ENCODE data around the gene TEX44.
"Not testable (repeated sequence)": the region's sequence is repeated elsewhere in the genome, so short reads cannot be mapped to it uniquely, and the experiment has no call there.

Gene TEX44

DNA sequence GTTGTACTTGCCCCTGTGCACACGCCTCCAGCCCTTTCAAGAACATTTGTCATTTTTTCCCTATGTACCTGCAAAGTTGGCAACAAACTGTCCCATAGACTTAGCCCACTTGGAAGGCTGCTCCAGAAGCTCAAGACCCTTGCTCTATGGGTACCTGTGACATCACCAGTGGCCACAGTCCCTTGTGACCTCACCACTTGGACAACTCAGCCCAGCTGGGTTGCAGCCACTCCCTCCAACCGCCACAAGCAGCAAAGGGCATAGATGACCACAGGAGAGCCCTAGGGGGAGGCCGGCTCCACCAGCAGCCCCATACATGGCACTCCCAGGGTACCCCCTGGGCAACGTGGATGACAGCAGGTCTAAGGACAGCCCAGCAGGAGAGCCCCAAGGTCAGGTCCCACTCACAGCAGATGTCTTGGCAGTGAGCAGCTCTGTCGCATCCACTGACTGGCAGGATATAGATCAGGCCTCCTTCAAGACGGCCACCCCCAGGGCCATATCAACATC, at the start of gene TEX44:
TEX44 (plus strand) TSS at position 229 of the 510 bp plus-strand sequence; CDS start at position 317, 88 bp downstream.
- no peaks in the 10 kb centered on the region for H3K27me3 ChIP-seq (ENCODE audit: insufficient read depth, low read length)
- H3K9ac ChIP-seq (ENCODE audit: low read depth, low read length): no peak within 1 kb of the TSS
- H3K4me1 ChIP-seq (ENCODE audit: insufficient read depth, low read length): no peaks in the 10 kb centered on the region
- no peak within 1 kb of the TSS for H3K4me3 ChIP-seq (ENCODE audit: low read length)
- no peak within 1 kb of the TSS for H3K27ac ChIP-seq (ENCODE audit: low read length)
- H3K36me3 ChIP-seq (ENCODE audit: insufficient read depth, low read depth, low read length): no peaks in the 10 kb centered on the region
- no peaks in the 10 kb centered on the region for H3K9me3 ChIP-seq (ENCODE audit: insufficient read depth, low read depth, low read length)

DNA sequence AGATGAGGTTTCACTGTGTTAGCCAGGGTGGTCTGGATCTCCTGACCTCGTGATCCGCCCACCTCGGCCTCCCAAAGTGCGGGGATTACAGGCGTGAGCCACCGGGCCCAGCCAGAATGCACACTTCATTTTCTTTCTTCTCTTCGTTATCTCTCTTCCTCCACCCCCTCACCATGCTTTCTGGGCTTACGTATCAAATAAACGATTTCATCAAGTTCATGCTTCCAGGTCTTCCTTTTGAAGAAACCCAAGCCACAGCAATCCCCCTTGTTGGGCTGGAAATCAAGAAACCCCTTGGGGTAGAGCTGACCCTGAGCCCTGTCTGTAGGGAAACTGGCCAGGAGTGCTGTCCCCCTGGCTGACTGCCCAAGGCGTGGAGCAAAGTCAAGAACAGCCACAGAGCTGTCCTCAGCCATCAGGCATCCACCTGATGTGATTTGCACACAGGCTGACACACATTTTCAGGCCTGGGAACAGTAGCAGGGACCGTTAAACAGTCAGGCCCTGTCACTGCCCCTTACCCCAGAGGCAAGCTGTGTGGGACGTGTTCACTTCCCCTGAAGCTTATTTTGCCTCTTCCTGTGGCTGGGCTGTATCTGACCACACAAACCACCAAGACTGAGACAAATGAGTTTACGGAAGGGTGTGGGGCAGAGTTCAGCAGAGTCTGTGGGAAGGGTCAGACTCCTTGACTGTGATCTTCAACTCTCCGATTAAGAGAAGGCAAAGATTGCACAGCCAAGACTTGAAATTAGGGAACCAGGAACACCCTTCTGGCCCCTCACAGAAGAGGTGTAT, 47.4 kb upstream of the TEX44 start:
- Histone ChIP-seq H3K4me1 (ENCODE audit: insufficient read depth, low read length) (no peaks in the 10 kb centered on the region), H3K36me3 (ENCODE audit: insufficient read depth, low read depth, low read length) (no peaks in the 10 kb centered on the region), H3K9ac (ENCODE audit: low read depth, low read length) (no peak overlapping the region), H3K27me3 (ENCODE audit: insufficient read depth, low read length) (no peaks in the 10 kb centered on the region), H3K4me3 (ENCODE audit: low read length) (no peak overlapping the region), H3K9me3 (ENCODE audit: insufficient read depth, low read depth, low read length) (peaks cover 10% of the 10 kb centered on the region), H3K27ac (ENCODE audit: low read length) (no peak overlapping the region)

DNA sequence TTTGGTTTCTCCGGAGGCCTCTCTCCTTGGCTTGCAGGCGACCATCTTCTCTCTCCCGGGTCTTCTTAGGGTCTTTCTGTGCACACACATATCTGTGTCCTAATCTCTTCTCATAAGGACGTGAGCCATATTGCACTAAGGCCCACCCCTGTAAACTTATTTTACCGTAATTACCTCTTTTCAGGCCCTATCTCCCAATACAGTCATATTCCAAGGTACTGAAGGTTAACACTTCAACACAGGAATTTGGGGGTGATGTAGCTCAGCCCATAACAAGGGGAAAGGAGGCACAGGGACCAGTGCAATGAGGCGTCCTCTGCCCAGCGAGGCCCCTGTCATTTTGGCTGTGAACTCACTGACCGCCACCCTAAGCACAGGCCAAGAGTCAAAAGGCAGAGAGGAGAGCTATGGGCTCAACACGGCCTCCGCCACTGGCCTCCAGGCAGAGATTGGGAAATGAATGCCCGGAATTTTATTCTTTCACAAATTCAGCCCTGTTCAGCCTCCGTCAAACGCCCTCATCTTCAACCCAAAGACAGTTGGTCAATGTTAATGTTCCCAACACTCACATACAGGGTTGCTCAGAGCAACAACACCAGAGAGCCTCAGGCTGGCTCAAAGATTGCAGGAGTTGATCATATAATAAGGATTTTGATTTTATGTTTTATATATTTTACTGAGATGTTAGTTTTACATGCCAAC, 46.5 kb upstream of the TEX44 start:
- no peaks in the 10 kb centered on the region for H3K36me3 ChIP-seq (ENCODE audit: insufficient read depth, low read depth, low read length)
- H3K4me3 ChIP-seq (ENCODE audit: low read length): no peak overlapping the region
- H3K9ac ChIP-seq (ENCODE audit: low read depth, low read length): no peak overlapping the region
- H3K27ac ChIP-seq (ENCODE audit: low read length): no peak overlapping the region
- peaks cover 10% of the 10 kb centered on the region for H3K9me3 ChIP-seq (ENCODE audit: insufficient read depth, low read depth, low read length)
- H3K27me3 ChIP-seq (ENCODE audit: insufficient read depth, low read length): no peaks in the 10 kb centered on the region
- no peaks in the 10 kb centered on the region for H3K4me1 ChIP-seq (ENCODE audit: insufficient read depth, low read length)

DNA sequence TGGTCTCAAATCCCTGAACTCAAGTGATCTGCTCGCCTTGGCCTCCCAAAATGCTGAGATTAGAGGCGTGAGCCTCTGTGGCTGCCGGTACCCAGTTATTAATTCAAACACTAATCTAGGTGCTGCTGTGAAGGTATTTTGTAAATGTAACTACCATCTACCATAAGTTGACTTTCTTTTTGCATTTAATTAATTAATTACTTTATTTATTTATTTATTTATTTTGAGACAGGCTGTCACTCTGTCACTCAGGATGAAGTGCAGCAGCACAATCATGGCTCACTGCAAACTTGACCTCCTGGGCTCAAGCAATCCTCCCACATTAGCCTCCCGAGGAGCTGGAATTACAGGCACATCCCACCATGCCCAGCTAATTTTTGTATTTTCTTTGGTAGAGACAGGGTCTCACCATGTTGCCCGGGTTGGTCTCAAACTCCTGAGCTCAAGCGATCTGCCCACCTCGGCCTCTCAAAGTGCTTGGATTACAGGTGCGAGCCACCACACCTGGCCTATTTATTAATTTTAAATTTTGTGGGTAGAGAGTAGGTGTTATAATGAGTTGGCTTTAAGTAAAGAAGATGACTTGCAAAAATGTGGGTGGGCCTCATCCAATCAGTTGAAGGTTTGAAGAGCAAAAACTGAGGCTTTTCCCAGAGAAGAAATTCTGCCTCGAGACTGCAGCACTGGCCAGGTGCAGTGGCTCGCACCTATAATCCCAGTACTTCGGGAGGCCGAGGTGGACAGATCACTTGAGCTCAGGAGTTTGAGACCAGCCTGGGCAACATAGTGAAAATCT, 45.2 kb upstream of the TEX44 start:
- Histone ChIP-seq H3K27ac (ENCODE audit: low read length) (no peak overlapping the region), H3K36me3 (ENCODE audit: insufficient read depth, low read depth, low read length) (no peaks in the 10 kb centered on the region), H3K9ac (ENCODE audit: low read depth, low read length) (no peak overlapping the region), H3K4me3 (ENCODE audit: low read length) (no peak overlapping the region), H3K4me1 (ENCODE audit: insufficient read depth, low read length) (no peaks in the 10 kb centered on the region), H3K9me3 (ENCODE audit: insufficient read depth, low read depth, low read length) (peaks cover 12% of the 10 kb centered on the region), H3K27me3 (ENCODE audit: insufficient read depth, low read length) (no peaks in the 10 kb centered on the region)

DNA sequence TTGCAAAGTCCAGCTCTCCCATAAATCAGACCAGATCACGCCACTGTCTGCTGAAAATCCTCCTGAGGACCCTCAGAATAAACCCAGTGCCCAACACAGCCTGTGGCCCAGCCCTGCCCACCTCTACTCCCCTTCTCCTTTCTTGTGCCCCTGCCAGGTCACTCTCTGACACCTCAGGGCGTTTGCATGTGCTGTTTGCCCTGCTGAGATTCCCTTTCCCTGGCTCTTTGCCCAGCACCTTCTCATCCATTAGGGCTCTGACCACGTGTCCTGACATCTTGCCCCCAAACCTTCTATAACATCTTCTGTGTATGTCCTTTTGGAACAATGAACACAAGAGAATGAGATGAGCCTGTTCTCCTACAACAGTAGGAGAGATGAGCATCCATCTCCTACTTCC, 43.9 kb upstream of the TEX44 start:
- Histone ChIP-seq H3K9ac (ENCODE audit: low read depth, low read length) (no peak overlapping the region), H3K27me3 (ENCODE audit: insufficient read depth, low read length) (no peaks in the 10 kb centered on the region), H3K4me1 (ENCODE audit: insufficient read depth, low read length) (no peaks in the 10 kb centered on the region), H3K4me3 (ENCODE audit: low read length) (no peak overlapping the region), H3K9me3 (ENCODE audit: insufficient read depth, low read depth, low read length) (peaks cover 13% of the 10 kb centered on the region; the same call in 1 of the 2 replicates), H3K27ac (ENCODE audit: low read length) (no peak overlapping the region), H3K36me3 (ENCODE audit: insufficient read depth, low read depth, low read length) (no peaks in the 10 kb centered on the region)

DNA sequence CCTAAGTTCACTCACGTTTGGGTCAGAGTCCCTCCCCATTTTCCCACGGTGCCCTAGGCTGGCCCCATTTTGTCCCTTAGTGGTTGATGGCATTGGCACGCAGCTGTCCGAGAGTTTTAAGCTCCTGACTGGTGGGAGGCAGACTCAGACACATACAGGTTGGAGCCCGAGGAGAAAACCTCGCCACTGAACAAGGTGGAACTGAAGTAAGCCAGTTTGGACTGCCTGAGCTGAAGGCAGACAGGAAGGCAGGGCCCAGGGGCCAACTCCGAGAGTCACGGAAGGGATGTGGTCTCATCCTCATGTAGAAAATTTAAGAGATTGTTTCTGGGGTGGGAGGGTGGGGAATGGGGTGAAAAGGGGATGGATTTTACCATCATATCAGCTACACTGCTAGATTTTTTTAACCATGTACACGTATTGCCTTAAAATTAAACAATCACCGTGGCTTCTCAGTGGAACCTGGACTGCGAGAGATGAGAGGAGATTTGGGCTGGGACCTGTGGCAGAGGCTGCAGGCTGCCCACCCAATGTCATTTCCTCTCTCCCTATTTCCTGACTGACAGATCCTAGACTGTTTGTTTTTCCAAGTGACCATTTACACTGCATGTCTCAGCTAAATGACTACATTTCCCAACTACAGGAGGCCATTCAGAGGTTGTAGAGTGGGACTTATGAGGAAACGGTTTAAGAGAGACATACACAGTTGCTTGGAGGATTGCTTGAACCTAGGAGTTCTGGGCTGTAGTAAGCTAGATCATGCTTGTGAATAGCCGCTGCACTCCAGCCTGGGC, 43.0 kb upstream of the TEX44 start:
- Histone ChIP-seq H3K27ac (ENCODE audit: low read length) (no peak overlapping the region), H3K4me3 (ENCODE audit: low read length) (no peak overlapping the region), H3K9me3 (ENCODE audit: insufficient read depth, low read depth, low read length) (peaks cover 13% of the 10 kb centered on the region; the same call in 1 of the 2 replicates), H3K36me3 (ENCODE audit: insufficient read depth, low read depth, low read length) (no peaks in the 10 kb centered on the region), H3K4me1 (ENCODE audit: insufficient read depth, low read length) (no peaks in the 10 kb centered on the region), H3K9ac (ENCODE audit: low read depth, low read length) (no peak overlapping the region), H3K27me3 (ENCODE audit: insufficient read depth, low read length) (no peaks in the 10 kb centered on the region)

DNA sequence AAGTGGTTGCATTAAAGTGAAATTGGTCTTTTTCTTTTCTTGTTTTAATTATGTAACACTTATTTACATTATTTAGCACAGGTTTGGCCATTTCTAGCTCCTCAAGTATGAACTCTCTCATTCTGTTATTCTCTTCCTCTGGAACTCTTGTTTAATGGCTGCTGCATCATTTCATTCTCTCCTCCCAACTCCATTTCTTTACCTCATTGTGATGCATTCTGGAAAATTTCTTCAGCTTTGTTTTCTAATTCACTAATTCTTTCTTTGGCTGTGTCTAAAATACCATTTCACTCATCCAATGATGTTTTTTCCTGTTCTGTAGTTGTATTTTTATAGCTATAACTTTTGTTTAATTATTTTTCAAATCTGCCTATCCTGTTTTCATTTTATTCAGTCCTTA, 39.9 kb upstream of the TEX44 start:
- no peak overlapping the region for H3K27ac ChIP-seq (ENCODE audit: low read length)
- peaks cover 13% of the 10 kb centered on the region; the same call in 1 of the 2 replicates for H3K9me3 ChIP-seq (ENCODE audit: insufficient read depth, low read depth, low read length)
- no peaks in the 10 kb centered on the region for H3K4me1 ChIP-seq (ENCODE audit: insufficient read depth, low read length)
- H3K36me3 ChIP-seq (ENCODE audit: insufficient read depth, low read depth, low read length): no peaks in the 10 kb centered on the region
- H3K4me3 ChIP-seq (ENCODE audit: low read length): no peak overlapping the region
- H3K27me3 ChIP-seq (ENCODE audit: insufficient read depth, low read length): no peaks in the 10 kb centered on the region
- H3K9ac ChIP-seq (ENCODE audit: low read depth, low read length): no peak overlapping the region

DNA sequence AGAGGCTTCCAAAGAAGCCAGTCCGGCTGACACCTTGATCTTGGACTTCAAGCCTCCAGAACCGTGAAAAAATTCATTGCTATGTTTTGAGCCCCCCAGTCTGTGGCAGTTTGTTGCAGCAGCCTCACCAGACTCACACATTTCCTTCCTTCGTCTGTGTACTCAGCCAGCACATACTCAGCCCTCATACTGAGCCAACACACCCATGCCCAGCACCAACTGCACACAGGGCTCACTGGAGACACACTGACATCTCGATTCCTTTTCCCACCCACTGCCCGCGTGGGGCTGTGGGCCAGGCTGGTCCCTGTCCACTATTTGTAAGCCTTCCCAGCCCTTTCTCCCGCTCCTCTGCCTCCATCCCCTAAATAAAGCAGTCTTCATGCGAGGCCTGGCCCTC, 38.3 kb upstream of the TEX44 start:
- no peaks in the 10 kb centered on the region for H3K27me3 ChIP-seq (ENCODE audit: insufficient read depth, low read length)
- H3K4me3 ChIP-seq (ENCODE audit: low read length): no peak overlapping the region
- H3K4me1 ChIP-seq (ENCODE audit: insufficient read depth, low read length): no peaks in the 10 kb centered on the region
- H3K27ac ChIP-seq (ENCODE audit: low read length): no peak overlapping the region
- no peaks in the 10 kb centered on the region for H3K36me3 ChIP-seq (ENCODE audit: insufficient read depth, low read depth, low read length)
- H3K9me3 ChIP-seq (ENCODE audit: insufficient read depth, low read depth, low read length): peaks cover 13% of the 10 kb centered on the region; the same call in 1 of the 2 replicates
- H3K9ac ChIP-seq (ENCODE audit: low read depth, low read length): no peak overlapping the region

DNA sequence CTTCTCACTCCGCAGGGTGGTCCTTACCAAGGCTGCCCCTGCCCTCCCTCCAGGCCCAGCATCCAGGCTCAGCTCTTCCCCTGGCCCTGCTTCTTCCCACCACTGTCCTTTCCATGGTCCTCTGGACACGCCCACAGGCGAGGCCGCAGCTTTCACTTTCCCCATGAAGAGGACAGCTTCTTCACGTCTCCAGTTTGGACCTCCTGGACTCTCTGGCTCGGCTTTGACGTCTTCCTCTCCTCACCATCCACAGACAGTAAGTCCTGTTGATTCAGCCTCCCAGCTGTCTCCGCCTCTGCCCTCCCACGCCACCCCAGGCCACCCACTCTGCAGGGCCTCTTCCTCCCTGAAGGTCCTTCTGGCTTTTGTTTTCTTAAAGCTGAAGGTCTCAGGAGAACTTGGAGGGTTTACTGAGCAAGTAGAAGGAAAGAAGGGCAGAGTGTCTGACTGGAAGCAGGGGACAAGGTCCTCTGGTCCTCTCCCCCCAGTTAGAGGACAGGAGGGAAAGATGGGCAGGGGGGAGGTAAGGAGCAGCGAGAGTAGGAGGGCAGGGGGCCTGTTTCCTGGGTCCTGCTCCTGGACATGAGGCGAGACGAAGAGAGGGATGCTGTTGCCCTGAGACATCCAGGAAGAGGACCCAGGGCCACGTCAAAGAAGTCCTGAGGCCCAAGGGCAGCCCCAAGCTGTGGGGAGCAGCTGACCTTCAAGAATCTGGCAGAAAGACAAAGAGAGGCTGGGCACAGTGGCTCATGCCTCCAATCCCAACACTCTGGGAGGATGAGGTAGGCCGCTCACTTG, 37.7 kb upstream of the TEX44 start:
- Histone ChIP-seq H3K9me3 (ENCODE audit: insufficient read depth, low read depth, low read length) (peaks cover 13% of the 10 kb centered on the region; the same call in 1 of the 2 replicates), H3K4me1 (ENCODE audit: insufficient read depth, low read length) (no peaks in the 10 kb centered on the region), H3K27ac (ENCODE audit: low read length) (no peak overlapping the region), H3K27me3 (ENCODE audit: insufficient read depth, low read length) (no peaks in the 10 kb centered on the region), H3K36me3 (ENCODE audit: insufficient read depth, low read depth, low read length) (no peaks in the 10 kb centered on the region), H3K9ac (ENCODE audit: low read depth, low read length) (no peak overlapping the region), H3K4me3 (ENCODE audit: low read length) (no peak overlapping the region)

DNA sequence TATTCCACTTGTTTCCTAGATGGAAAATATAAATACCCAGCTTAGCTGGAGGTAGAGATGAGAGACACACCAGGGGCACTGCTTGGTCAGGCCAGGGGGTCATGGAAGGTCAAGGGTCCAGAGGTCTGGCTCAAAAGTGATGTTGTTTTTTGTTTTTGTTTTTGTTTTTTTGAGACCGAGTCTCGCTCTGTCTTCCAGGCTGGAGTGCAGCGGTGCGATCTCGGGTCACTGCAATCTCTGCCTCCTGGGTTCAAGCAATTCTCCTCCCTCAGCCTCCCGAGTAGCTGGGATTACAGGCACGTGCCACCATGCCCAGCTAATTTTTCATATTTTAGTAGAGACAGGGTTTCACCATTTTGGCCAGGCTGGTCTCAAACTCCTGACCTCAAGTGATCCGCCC, 36.2 kb upstream of the TEX44 start:
- H3K27me3 ChIP-seq (ENCODE audit: insufficient read depth, low read length): not testable (repeated sequence)

More for the DNA sequence above, 36.2 kb upstream of the TEX44 start:
- not testable (repeated sequence) for H3K4me1 ChIP-seq (ENCODE audit: insufficient read depth, low read length); H3K4me3 ChIP-seq (ENCODE audit: low read length); H3K27ac ChIP-seq (ENCODE audit: low read length); H3K36me3 ChIP-seq (ENCODE audit: insufficient read depth, low read depth, low read length); H3K9ac ChIP-seq (ENCODE audit: low read depth, low read length)
- peaks cover 13% of the 10 kb centered on the region; the same call in 1 of the 2 replicates for H3K9me3 ChIP-seq (ENCODE audit: insufficient read depth, low read depth, low read length)

Measured in iPS-20b (cell line).